ENCODE measurements around the gene KRTAP4-6. TPM values are rescaled to one million over a fixed set of nuclear protein-coding genes. Genes with fewer than 3 reads are reported as not detected.

The KRTAP4-6 gene
- polyA plus RNA-seq, 1 of the 3 experiments (the other 2 are of a cell fraction), result not detected

DNA sequence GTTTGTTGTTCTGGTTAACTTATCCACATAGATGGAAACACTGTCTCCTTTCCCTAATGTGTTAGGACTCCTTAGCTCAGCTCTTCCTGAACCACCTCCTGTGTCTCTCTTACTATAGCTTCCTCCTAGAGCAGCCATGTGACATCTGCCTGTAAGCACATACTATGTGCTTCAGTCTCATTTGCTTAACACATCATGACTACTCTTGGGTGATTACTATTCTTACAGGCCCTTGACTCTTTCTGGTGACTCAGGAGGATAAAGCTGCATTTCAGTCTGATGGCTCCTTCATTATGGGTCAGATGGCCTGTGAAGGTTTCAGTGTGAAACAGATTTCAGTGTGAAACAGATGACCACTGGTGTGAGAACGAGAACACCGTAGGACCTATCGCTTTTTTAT lies 38.0 kb upstream of the KRTAP4-6 start:
- Histone ChIP-seq H3K4me2 (no peak overlapping the region), H3K79me2 (ENCODE audit: insufficient read depth) (no peaks in the 10 kb centered on the region), H3K9ac (no peak overlapping the region), H3F3A (replicated peaks; ENCODE audit: insufficient read depth) (no peaks in the 10 kb centered on the region), H4K20me1 (ENCODE audit: insufficient read depth) (no peaks in the 10 kb centered on the region), H3K9me3 (no peaks in the 10 kb centered on the region), H3K4me1 (ENCODE audit: control insufficient read depth in 1 of 2, insufficient read depth in 2 of 2, low read depth in 1 of 2, low read length in 1 of 2) (no peaks in the 10 kb centered on the region), H3K9me2 (no peaks in the 10 kb centered on the region), H3K27ac (ENCODE audit: low read depth in 2 of 2, low read length in 1 of 2) (no peak overlapping the region), H3K27me3 (ENCODE audit: insufficient read depth) (peaks cover 34% of the 10 kb centered on the region), H3K4me3 (ENCODE audit: low read depth in 2 of 2, low read length in 1 of 2) (no peak overlapping the region), H2AFZ (ENCODE audit: low read depth) (no peak overlapping the region), H3K36me3 (replicated peaks in 1 of 2; ENCODE audit: control insufficient read depth in 1 of 2, insufficient read depth in 2 of 2, low read length in 1 of 2) (no peaks in the 10 kb centered on the region)
- DNase-seq, result no peak
- CTCF ChIA-PET, result no interaction called here
- WGBS (ENCODE audit: low lambda C conversion rate), result 33% methylated on average over 3 of the region's 3 CpGs
- no peak for TF ChIP-seq RFX5 (IDR thresholded peaks at IDR 0.05; ENCODE audit: low read length)
- POLR2A ChIA-PET, result no interaction called here

- Histone ChIP-seq H3K4me3 (ENCODE audit: low read depth in 2 of 2, low read length in 1 of 2) (no peak within 1 kb of the TSS), H3K36me3 (replicated peaks in 1 of 2; ENCODE audit: control insufficient read depth in 1 of 2, insufficient read depth in 2 of 2, low read length in 1 of 2) (no peaks in the 10 kb centered on the region), H3K9me2 (no peaks in the 10 kb centered on the region), H3K4me2 (no peak within 1 kb of the TSS), H3K27ac (ENCODE audit: low read depth in 2 of 2, low read length in 1 of 2) (no peak within 1 kb of the TSS), H3K79me2 (ENCODE audit: insufficient read depth) (no peaks in the 10 kb centered on the region), H3K9me3 (no peaks in the 10 kb centered on the region), H2AFZ (ENCODE audit: low read depth) (no peak within 1 kb of the TSS), H3K4me1 (ENCODE audit: control insufficient read depth in 1 of 2, insufficient read depth in 2 of 2, low read depth in 1 of 2, low read length in 1 of 2) (no peaks in the 10 kb centered on the region), H3F3A (replicated peaks; ENCODE audit: insufficient read depth) (no peaks in the 10 kb centered on the region), H3K27me3 (ENCODE audit: insufficient read depth) (peaks cover 34% of the 10 kb centered on the region), H3K9ac (no peak within 1 kb of the TSS), H4K20me1 (ENCODE audit: insufficient read depth) (no peaks in the 10 kb centered on the region)
- CTCF ChIA-PET, result no interaction called here
- DNase-seq, result no peak
- POLR2A ChIA-PET, result no interaction called here
- WGBS (ENCODE audit: low lambda C conversion rate), result 15% methylated on average over 2 of the region's 7 CpGs
- TF ChIP-seq EZH2phosphoT487 (IDR thresholded peaks at IDR 0.05; ENCODE audit: borderline replicate concordance, low read depth), result no peak
- no peak for TF ChIP-seq FOSL2 (IDR thresholded peaks at IDR 0.05; ENCODE audit: borderline replicate concordance, low read depth)
- TF ChIP-seq POLR2AphosphoS5 (IDR thresholded peaks at IDR 0.05; ENCODE audit: low read depth, low read length), result no peak
- TF ChIP-seq FOXJ3 (CRISPR knock-in tag; IDR thresholded peaks at IDR 0.05), result no peak
- no peak for TF ChIP-seq MXI1 (IDR thresholded peaks at IDR 0.05; ENCODE audit: low read depth, low read length)
- TF ChIP-seq CHD2 (IDR thresholded peaks at IDR 0.05; ENCODE audit: low read length, partially characterized antibody), result no peak
- TF ChIP-seq GABPA (IDR thresholded peaks at IDR 0.05; ENCODE audit: low read depth), result no peak
- TF ChIP-seq USF1 (IDR thresholded peaks at IDR 0.05; ENCODE audit: borderline replicate concordance, low read depth), result no peak
- TF ChIP-seq USF2 (IDR thresholded peaks at IDR 0.05; ENCODE audit: borderline replicate concordance, low read depth, low read length), result no peak
- TF ChIP-seq RXRA (IDR thresholded peaks at IDR 0.05; ENCODE audit: borderline replicate concordance, low read depth), result no peak
- TF ChIP-seq, protein P1, sequence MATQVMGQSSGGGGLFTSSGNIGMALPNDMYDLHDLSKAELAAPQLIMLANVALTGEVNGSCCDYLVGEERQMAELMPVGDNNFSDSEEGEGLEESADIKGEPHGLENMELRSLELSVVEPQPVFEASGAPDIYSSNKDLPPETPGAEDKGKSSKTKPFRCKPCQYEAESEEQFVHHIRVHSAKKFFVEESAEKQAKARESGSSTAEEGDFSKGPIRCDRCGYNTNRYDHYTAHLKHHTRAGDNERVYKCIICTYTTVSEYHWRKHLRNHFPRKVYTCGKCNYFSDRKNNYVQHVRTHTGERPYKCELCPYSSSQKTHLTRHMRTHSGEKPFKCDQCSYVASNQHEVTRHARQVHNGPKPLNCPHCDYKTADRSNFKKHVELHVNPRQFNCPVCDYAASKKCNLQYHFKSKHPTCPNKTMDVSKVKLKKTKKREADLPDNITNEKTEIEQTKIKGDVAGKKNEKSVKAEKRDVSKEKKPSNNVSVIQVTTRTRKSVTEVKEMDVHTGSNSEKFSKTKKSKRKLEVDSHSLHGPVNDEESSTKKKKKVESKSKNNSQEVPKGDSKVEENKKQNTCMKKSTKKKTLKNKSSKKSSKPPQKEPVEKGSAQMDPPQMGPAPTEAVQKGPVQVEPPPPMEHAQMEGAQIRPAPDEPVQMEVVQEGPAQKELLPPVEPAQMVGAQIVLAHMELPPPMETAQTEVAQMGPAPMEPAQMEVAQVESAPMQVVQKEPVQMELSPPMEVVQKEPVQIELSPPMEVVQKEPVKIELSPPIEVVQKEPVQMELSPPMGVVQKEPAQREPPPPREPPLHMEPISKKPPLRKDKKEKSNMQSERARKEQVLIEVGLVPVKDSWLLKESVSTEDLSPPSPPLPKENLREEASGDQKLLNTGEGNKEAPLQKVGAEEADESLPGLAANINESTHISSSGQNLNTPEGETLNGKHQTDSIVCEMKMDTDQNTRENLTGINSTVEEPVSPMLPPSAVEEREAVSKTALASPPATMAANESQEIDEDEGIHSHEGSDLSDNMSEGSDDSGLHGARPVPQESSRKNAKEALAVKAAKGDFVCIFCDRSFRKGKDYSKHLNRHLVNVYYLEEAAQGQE (IDR thresholded peaks at IDR 0.05; ENCODE audit: low read depth, low read length), result no peak
These were observed 37.5 kb upstream of the KRTAP4-6 start, which contains the start of gene KRTAP4-2 for GRCh38 chr17:41177727-41178271. Gene KRTAP4-2 (minus strand): TSS chr17:41178221. CDS start chr17:41178164, 57 bp downstream.

Measured in SK-N-SH (cell line).